ENCODE measurements around the gene ANO1.

ANO1 gene

GRCh38 chr11:70059971-70060370 is 18.1 kb upstream of the ANO1 start:
- no peaks in the 10 kb centered on the region for H3K4me1 ChIP-seq
- no peak overlapping the region for H2AFZ ChIP-seq
- no peak overlapping the region for H3K4me2 ChIP-seq (ENCODE audit: low read length)
- no peak overlapping the region for H3K27ac ChIP-seq
- H3K9ac ChIP-seq: no peak overlapping the region
- no peaks in the 10 kb centered on the region for H3K79me2 ChIP-seq
- no peaks in the 10 kb centered on the region for H3K27me3 ChIP-seq (ENCODE audit: control insufficient read depth, insufficient read depth, low read length)
- no peak overlapping the region for H3K4me3 ChIP-seq (ENCODE audit: low read depth, low read length)
- TF ChIP-seq CTCF (IDR thresholded peaks at IDR 0.05): no peak
- H3K9me3 ChIP-seq (ENCODE audit: control insufficient read depth, low read length): no peaks in the 10 kb centered on the region
- no peaks in the 10 kb centered on the region for H3K36me3 ChIP-seq (ENCODE audit: control insufficient read depth, insufficient read depth, low read length)

- H3K79me2 ChIP-seq: no peaks in the 10 kb centered on the region
- no peaks in the 10 kb centered on the region for H3K27me3 ChIP-seq (ENCODE audit: control insufficient read depth, insufficient read depth, low read length)
- no peak overlapping the region for H2AFZ ChIP-seq
- no peak overlapping the region for H3K27ac ChIP-seq
- H3K4me1 ChIP-seq: no peaks in the 10 kb centered on the region
- no peak overlapping the region for H3K9ac ChIP-seq
- H3K36me3 ChIP-seq (ENCODE audit: control insufficient read depth, insufficient read depth, low read length): no peaks in the 10 kb centered on the region
- no peak overlapping the region for H3K4me2 ChIP-seq (ENCODE audit: low read length)
- no peaks in the 10 kb centered on the region for H3K9me3 ChIP-seq (ENCODE audit: control insufficient read depth, low read length)
- H3K4me3 ChIP-seq (ENCODE audit: low read depth, low read length): no peak overlapping the region
- no peak for TF ChIP-seq CTCF (IDR thresholded peaks at IDR 0.05)
Measured at GRCh38 chr11:70060611-70061293, 17.4 kb upstream of the ANO1 start.

- no peak overlapping the region for H3K27ac ChIP-seq
- H3K9me3 ChIP-seq (ENCODE audit: control insufficient read depth, low read length): no peaks in the 10 kb centered on the region
- no peaks in the 10 kb centered on the region for H3K36me3 ChIP-seq (ENCODE audit: control insufficient read depth, insufficient read depth, low read length)
- H3K4me1 ChIP-seq: no peaks in the 10 kb centered on the region
- H3K4me3 ChIP-seq (ENCODE audit: low read depth, low read length): no peak overlapping the region
- no peaks in the 10 kb centered on the region for H3K27me3 ChIP-seq (ENCODE audit: control insufficient read depth, insufficient read depth, low read length)
- no peak overlapping the region for H2AFZ ChIP-seq
- no peak overlapping the region for H3K4me2 ChIP-seq (ENCODE audit: low read length)
- no peak for TF ChIP-seq CTCF (IDR thresholded peaks at IDR 0.05)
- no peak overlapping the region for H3K9ac ChIP-seq
- H3K79me2 ChIP-seq: no peaks in the 10 kb centered on the region
Measured at GRCh38 chr11:70061734-70062133, 16.4 kb upstream of the ANO1 start.

- no peak for TF ChIP-seq CTCF (IDR thresholded peaks at IDR 0.05)
- Histone ChIP-seq H3K79me2 (no peaks in the 10 kb centered on the region), H3K4me2 (ENCODE audit: low read length) (no peak overlapping the region), H3K36me3 (ENCODE audit: control insufficient read depth, insufficient read depth, low read length) (no peaks in the 10 kb centered on the region), H3K4me1 (peaks cover 6% of the 10 kb centered on the region), H3K27ac (no peak overlapping the region), H2AFZ (no peak overlapping the region), H3K9ac (no peak overlapping the region), H3K4me3 (ENCODE audit: low read depth, low read length) (no peak overlapping the region), H3K9me3 (ENCODE audit: control insufficient read depth, low read length) (no peaks in the 10 kb centered on the region), H3K27me3 (ENCODE audit: control insufficient read depth, insufficient read depth, low read length) (no peaks in the 10 kb centered on the region)
Measured at GRCh38 chr11:70063121-70063520, 15.0 kb upstream of the ANO1 start.

- no peaks in the 10 kb centered on the region for H3K36me3 ChIP-seq (ENCODE audit: control insufficient read depth, insufficient read depth, low read length)
- H3K27ac ChIP-seq: no peak overlapping the region
- H3K4me3 ChIP-seq (ENCODE audit: low read depth, low read length): no peak overlapping the region
- H3K27me3 ChIP-seq (ENCODE audit: control insufficient read depth, insufficient read depth, low read length): no peaks in the 10 kb centered on the region
- peaks cover 8% of the 10 kb centered on the region for H3K4me1 ChIP-seq
- H3K9me3 ChIP-seq (ENCODE audit: control insufficient read depth, low read length): no peaks in the 10 kb centered on the region
- no peak overlapping the region for H3K4me2 ChIP-seq (ENCODE audit: low read length)
- H3K9ac ChIP-seq: no peak overlapping the region
- H2AFZ ChIP-seq: no peak overlapping the region
- no peaks in the 10 kb centered on the region for H3K79me2 ChIP-seq
- no peak for TF ChIP-seq CTCF (IDR thresholded peaks at IDR 0.05)
Measured at GRCh38 chr11:70063555-70063954, 14.6 kb upstream of the ANO1 start.

Data from parathyroid adenoma (tissue), 2 donors.